Measurements from ENCODE around the gene FBXW5.

The FBXW5 gene

GRCh38 chr9:136944519-136945332, at the start of gene FBXW5, which contains the start of gene C8G:
TSS of gene FBXW5 (minus strand) at chr9:136944738. CDS start at chr9:136944083, 655 bp downstream.
TSS of gene C8G (plus strand) at chr9:136945243. CDS start at chr9:136945321, 78 bp downstream.
- peak; percentile 94 to 98 for DNase-seq (ENCODE audit: low read depth in 2 of 2)

GRCh38 chr9:136992819-136993369, 48.4 kb upstream of the FBXW5 start:
- DNase-seq (ENCODE audit: low read depth in 2 of 2): no peak

- peak; percentile 91 for DNase-seq (ENCODE audit: low read depth in 2 of 2)
Measured at GRCh38 chr9:136991993-136992818, 47.7 kb upstream of the FBXW5 start, which contains the start of gene PAXX. TSS of gene PAXX (plus strand) at chr9:136992422. CDS start at chr9:136992444, 22 bp downstream.

- no peak for DNase-seq (ENCODE audit: low read depth in 2 of 2)
Measured at GRCh38 chr9:136990242-136990911, 45.8 kb upstream of the FBXW5 start.

GRCh38 chr9:136988872-136989271, 44.3 kb upstream of the FBXW5 start:
- no peak for DNase-seq (ENCODE audit: low read depth in 2 of 2)

- DNase-seq (ENCODE audit: low read depth in 2 of 2): no peak
Measured at GRCh38 chr9:136985853-136986252, 41.3 kb upstream of the FBXW5 start.

GRCh38 chr9:136985027-136985602, 40.6 kb upstream of the FBXW5 start:
- no peak for DNase-seq (ENCODE audit: low read depth in 2 of 2)

- no peak for DNase-seq (ENCODE audit: low read depth in 2 of 2)
Measured at GRCh38 chr9:136984464-136985026, 40.0 kb upstream of the FBXW5 start.

GRCh38 chr9:136983656-136984314, 39.2 kb upstream of the FBXW5 start:
- DNase-seq (ENCODE audit: low read depth in 2 of 2): no peak

GRCh38 chr9:136983167-136983566, 38.6 kb upstream of the FBXW5 start:
- no peak for DNase-seq (ENCODE audit: low read depth in 2 of 2)

- DNase-seq (ENCODE audit: low read depth in 2 of 2): no peak
Measured at GRCh38 chr9:136982232-136983051, 37.9 kb upstream of the FBXW5 start, which contains the start of gene LCNL1. TSS of gene LCNL1 (plus strand) at chr9:136982993. CDS start at chr9:136983587, 594 bp downstream.

GRCh38 chr9:136981588-136982231, 37.2 kb upstream of the FBXW5 start:
- DNase-seq (ENCODE audit: low read depth in 2 of 2): no peak

GRCh38 chr9:136980669-136981478, 36.3 kb upstream of the FBXW5 start:
- no peak for DNase-seq (ENCODE audit: low read depth in 2 of 2)

- DNase-seq (ENCODE audit: low read depth in 2 of 2): no peak
Measured at GRCh38 chr9:136979769-136980587, 35.4 kb upstream of the FBXW5 start.

GRCh38 chr9:136978865-136979544, 34.5 kb upstream of the FBXW5 start:
- DNase-seq (ENCODE audit: low read depth in 2 of 2): no peak

- peak in 1 of 2 donors; percentile 47 for DNase-seq (ENCODE audit: low read depth in 2 of 2)
Measured at GRCh38 chr9:136978073-136978864, 33.7 kb upstream of the FBXW5 start.
